ENCODE results near the gene IGSF5. TPM values are rescaled to one million over a fixed set of nuclear protein-coding genes. Genes with fewer than 3 reads are reported as not detected.
"Not testable (repeated sequence)": the region's sequence is repeated elsewhere in the genome, so short reads cannot be mapped to it uniquely, and the experiment has no call there.

The IGSF5 gene
- not detected in 2 replicates for polyA plus RNA-seq (2011; rRNA removed)
- not detected in 2 replicates for polyA minus RNA-seq (2011; rRNA and poly(A)+ RNA removed)

DNA sequence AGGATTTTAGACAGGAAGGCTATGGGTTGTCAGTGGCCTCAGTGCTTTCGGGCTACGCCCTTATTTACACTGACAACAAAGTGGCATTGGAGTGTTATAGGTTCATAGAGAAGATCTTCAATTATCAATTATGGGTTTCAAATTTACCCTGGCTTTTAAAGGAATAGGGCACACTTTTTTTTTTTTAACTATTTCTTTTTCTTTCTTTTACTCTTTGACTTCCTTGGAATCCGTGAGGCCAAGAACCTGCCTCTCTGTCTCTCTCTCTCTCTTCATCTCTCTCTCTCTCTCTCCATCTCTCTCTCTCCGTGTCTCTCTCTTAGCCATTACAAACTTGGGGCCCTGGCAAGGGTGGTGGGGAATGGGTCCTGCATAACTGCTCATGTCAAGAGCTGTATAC lies at the start of gene IGSF5:
Gene IGSF5, plus strand, starts transcription at position 301 of the 400 bp plus-strand sequence. CDS start 327 bp downstream, outside the sequence.
- DNase-seq (ENCODE audit: low read depth); POLR2A ChIA-PET; H3K36me3 ChIP-seq (ENCODE audit: control insufficient read depth, insufficient read depth, low read length); H3K4me3 ChIP-seq (ENCODE audit: low read depth, low read length); CTCF ChIA-PET; H3K27me3 ChIP-seq (ENCODE audit: control insufficient read depth, insufficient read depth, low read length): not testable (repeated sequence)

- CTCF ChIA-PET: interaction anchor here (1.3 kb wide), 1 partner anchor 178 kb away, joined by 4 read pairs; no protein-coding TSS in a partner anchor
Measured at GRCh38 chr21:39696196-39696595, 48.8 kb upstream of the IGSF5 start.

DNA sequence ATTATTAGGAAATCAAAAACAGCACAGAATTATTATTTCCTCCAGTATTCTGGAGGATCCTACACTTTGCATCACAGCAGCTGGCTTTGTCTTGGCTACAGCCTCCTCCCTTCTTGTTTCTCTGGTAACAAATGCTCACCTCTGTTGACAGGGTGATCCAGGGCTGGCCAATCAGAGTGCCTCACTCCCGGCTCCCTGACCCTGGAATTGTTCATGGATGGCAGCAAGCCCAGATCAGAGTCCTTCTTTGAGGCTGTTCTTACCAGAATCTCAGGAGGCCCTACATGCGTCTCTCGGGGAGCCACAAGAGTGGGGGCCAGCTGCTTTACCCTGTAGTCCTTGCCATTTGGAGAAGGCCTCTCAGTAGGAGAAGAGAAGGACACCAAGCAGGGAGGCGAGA lies 48.4 kb upstream of the IGSF5 start:
- CTCF ChIA-PET: interaction anchor here (1.1 to 1.3 kb wide), 2 partner anchors 12 to 178 kb away, joined by 3 to 4 read pairs; no protein-coding TSS in a partner anchor
- POLR2A ChIA-PET: no interaction called here

More at GRCh38 chr21:39696196-39696595, 48.8 kb upstream of the IGSF5 start:
- no peak for TF ChIP-seq CTCF (IDR thresholded peaks at IDR 0.05; ENCODE audit: insufficient read depth, low read depth, low read length)
- no peak overlapping the region for H3K4me3 ChIP-seq (ENCODE audit: low read depth, low read length)
- POLR2A ChIA-PET: no interaction called here
- no peaks in the 10 kb centered on the region for H3K36me3 ChIP-seq (ENCODE audit: control insufficient read depth, insufficient read depth, low read length)
- no peaks in the 10 kb centered on the region for H3K27me3 ChIP-seq (ENCODE audit: control insufficient read depth, insufficient read depth, low read length)
- no peak for DNase-seq (ENCODE audit: low read depth)

GRCh38 chr21:39700318-39700717 lies 44.7 kb upstream of the IGSF5 start:
- no peaks in the 10 kb centered on the region for H3K36me3 ChIP-seq (ENCODE audit: control insufficient read depth, insufficient read depth, low read length)
- H3K27me3 ChIP-seq (ENCODE audit: control insufficient read depth, insufficient read depth, low read length): no peaks in the 10 kb centered on the region
- ChIA-PET CTCF (interaction anchor here (0.9 to 1.3 kb wide), 3 partner anchors 10 to 165 kb away, joined by 3 to 5 read pairs (median 3); no protein-coding TSS in a partner anchor), POLR2A (no interaction called here)
- DNase-seq (ENCODE audit: low read depth): no peak
- no peak for TF ChIP-seq CTCF (IDR thresholded peaks at IDR 0.05; ENCODE audit: insufficient read depth, low read depth, low read length)
- H3K4me3 ChIP-seq (ENCODE audit: low read depth, low read length): no peak overlapping the region

More for the DNA sequence above, 48.4 kb upstream of the IGSF5 start:
- H3K4me3 ChIP-seq (ENCODE audit: low read depth, low read length): no peak overlapping the region
- no peak for DNase-seq (ENCODE audit: low read depth)
- no peak for TF ChIP-seq CTCF (IDR thresholded peaks at IDR 0.05; ENCODE audit: insufficient read depth, low read depth, low read length)
- H3K27me3 ChIP-seq (ENCODE audit: control insufficient read depth, insufficient read depth, low read length): no peaks in the 10 kb centered on the region
- H3K36me3 ChIP-seq (ENCODE audit: control insufficient read depth, insufficient read depth, low read length): no peaks in the 10 kb centered on the region

- ChIA-PET CTCF (interaction anchor here (17.0 kb wide), 1 partner anchor 188 kb away, joined by 280 read pairs; no protein-coding TSS in a partner anchor), POLR2A (no interaction called here)
- Histone ChIP-seq H3K4me3 (ENCODE audit: low read depth, low read length) (no peak overlapping the region), H3K36me3 (ENCODE audit: control insufficient read depth, insufficient read depth, low read length) (no peaks in the 10 kb centered on the region), H3K27me3 (ENCODE audit: control insufficient read depth, insufficient read depth, low read length) (no peaks in the 10 kb centered on the region; the same call in 1 of the 2 replicates)
- TF ChIP-seq CTCF (IDR thresholded peaks at IDR 0.05; ENCODE audit: insufficient read depth, low read depth, low read length): no peak
- DNase-seq (ENCODE audit: low read depth): no peak
Measured at GRCh38 chr21:39703578-39703977, 41.4 kb upstream of the IGSF5 start.

GRCh38 chr21:39705849-39706248 lies 39.1 kb upstream of the IGSF5 start:
- no peak for DNase-seq (ENCODE audit: low read depth)
- H3K27me3 ChIP-seq (ENCODE audit: control insufficient read depth, insufficient read depth, low read length): no peaks in the 10 kb centered on the region; the same call in 1 of the 2 replicates
- POLR2A ChIA-PET: interaction anchor here (0.5 kb wide), 1 partner anchor 9 kb away, joined by 3 read pairs; no protein-coding TSS in a partner anchor
- peak; percentile 21; the same call in 1 of the 2 replicates for TF ChIP-seq CTCF (IDR thresholded peaks at IDR 0.05; ENCODE audit: insufficient read depth, low read depth, low read length)
- no peaks in the 10 kb centered on the region for H3K36me3 ChIP-seq (ENCODE audit: control insufficient read depth, insufficient read depth, low read length)
- CTCF ChIA-PET: interaction anchor here (0.9 to 17.0 kb wide), 4 partner anchors 10 to 191 kb away, joined by 3 to 280 read pairs (median 12); no protein-coding TSS in a partner anchor
- no peak overlapping the region for H3K4me3 ChIP-seq (ENCODE audit: low read depth, low read length)
